Endothelial cell of umbilical vein (primary cell): ENCODE results near the gene VSTM2B. TPM values are rescaled to one million over a fixed set of nuclear protein-coding genes. Genes with fewer than 3 reads are reported as not detected.

Source experiments
- BruUV-seq: library from RNA; stranded (reverse); fragments of 400-500 nt; replicated peaks from 2 replicates; lab custom pipeline; 2021; lab: Mats Ljungman, UMichigan
- CTCF ChIA-PET: fragments of 300-600, 350-600 bp; sonication (Branson Sonifier 250); formaldehyde crosslinking; loops from one replicate; lab custom pipeline; 2021; ENCODE audit warnings: antibody characterized with exemption, inconsistent platforms; lab: Charles Lee
- POLR2A ChIA-PET: fragments of 300-600, 350-600 bp; sonication (Branson Sonifier 250); formaldehyde crosslinking; loops from one replicate; lab custom pipeline; 2021; ENCODE audit warnings: antibody characterized with exemption, inconsistent platforms; lab: Charles Lee
- DNase-seq: peaks from one replicate; pipeline ENCODE4 v3.0.0-alpha.2; 2011; ENCODE audit warnings: low read depth, low spot score
- FAIRE-seq: peaks from 2 replicates; lab custom pipeline; 2011; peaks lifted over from hg19 to GRCh38; lab: Jason Lieb, UNC
- H2AFZ ChIP-seq: 2 replicates; pipeline ENCODE4 v1.6.0; 2012; ENCODE audit warnings: low read depth, low read length, control low read depth, inconsistent platforms
- H3K27ac ChIP-seq: 2 replicates; pipeline ENCODE4 v1.5.1; 2011; ENCODE audit warnings: low read depth, mild to moderate bottlenecking, control low read depth, low read length, moderate library complexity; ENCODE audit not compliant: insufficient read depth
- H3K27me3 ChIP-seq, 2 experiments: 2 replicates each; pipeline versions ENCODE4 v1.6.0 to v1.6.1; 2011; ENCODE audit warnings: low read length in 2 of 2, mixed read lengths in 1 of 2; ENCODE audit not compliant: control insufficient read depth in 2 of 2, insufficient read depth in 2 of 2
- H3K36me3 ChIP-seq, 2 experiments: 2 replicates in 1 of 2; 3 replicates in 1 of 2; pipeline ENCODE4 v1.5.1; 2011; ENCODE audit warnings: low read length in 2 of 2, mild to moderate bottlenecking in 1 of 2, moderate library complexity in 1 of 2; ENCODE audit not compliant: control insufficient read depth in 2 of 2, insufficient read depth in 2 of 2; ENCODE audit errors: extremely low read depth in 1 of 2
- H3K4me1 ChIP-seq: 3 replicates; pipeline ENCODE4 v1.5.1; 2011; ENCODE audit warnings: mild to moderate bottlenecking, low read length; ENCODE audit not compliant: control insufficient read depth, insufficient read depth; ENCODE audit errors: extremely low read depth
- H3K4me2 ChIP-seq: 2 replicates; pipeline ENCODE4 v1.6.1; 2011; ENCODE audit warnings: low read length, control low read depth, mixed read lengths; ENCODE audit not compliant: insufficient read depth
- H3K4me3 ChIP-seq, 3 experiments: fragments of 200-600 bp in 1 of 3; sonication (generic), shearing (Covaris generic) in 1 of 3; replicated peaks in 1 of 3; 2 replicates each; pipeline ENCODE4 v1.5.1; 2011 to 2016; ENCODE audit warnings: control low read depth in 3 of 3, low read length in 3 of 3, mild to moderate bottlenecking in 2 of 3, inconsistent platforms in 1 of 3, low read depth in 1 of 3, moderate library complexity in 1 of 3; ENCODE audit not compliant: insufficient read depth in 1 of 3
- H3K79me2 ChIP-seq: 2 replicates; pipeline ENCODE4 v1.6.0; 2012; ENCODE audit warnings: low read length, inconsistent platforms; ENCODE audit not compliant: control insufficient read depth, insufficient read depth
- H3K9ac ChIP-seq: replicated peaks from 2 replicates; pipeline ENCODE3; 2011; ENCODE audit warnings: low read length, control low read depth; ENCODE audit not compliant: insufficient read depth; ENCODE audit errors: extremely low read depth
- H3K9me1 ChIP-seq: replicated peaks from 3 replicates; pipeline ENCODE4 v1.6.0; 2011; ENCODE audit warnings: mild to moderate bottlenecking, low read length; ENCODE audit not compliant: control insufficient read depth, insufficient read depth; ENCODE audit errors: extremely low read depth
- H3K9me3 ChIP-seq: replicated peaks from 2 replicates; pipeline ENCODE4 v1.5.1; 2012; ENCODE audit warnings: low read length, inconsistent platforms; ENCODE audit not compliant: control insufficient read depth, insufficient read depth
- H4K20me1 ChIP-seq: replicated peaks from 2 replicates; pipeline ENCODE3; 2011; ENCODE audit warnings: mild to moderate bottlenecking, low read length; ENCODE audit not compliant: control insufficient read depth, insufficient read depth; ENCODE audit errors: extremely low read depth
- CTCF ChIP-seq, 2 donors: IDR thresholded peaks; 1 replicate in 1 of 2; 2 replicates in 1 of 2; pipeline ENCODE4 v1.5.1; 2011; ENCODE audit warnings: low read length in 2 of 2, mild to moderate bottlenecking in 2 of 2, moderate library complexity in 2 of 2, control low read depth in 1 of 2, inconsistent platforms in 1 of 2, low read depth in 1 of 2; ENCODE audit not compliant: insufficient read depth in 1 of 2; ENCODE audit errors: extremely low read depth in 1 of 2
- EZH2 ChIP-seq: IDR thresholded peaks from 2 replicates; pipeline ENCODE4 v1.6.1; 2012; ENCODE audit warnings: borderline replicate concordance, low read depth, mild to moderate bottlenecking, moderate library complexity, low read length, inconsistent platforms; ENCODE audit not compliant: severe bottlenecking
- FOS ChIP-seq: IDR thresholded peaks from 2 replicates; pipeline ENCODE4 v1.6.1; 2011; ENCODE audit warnings: mild to moderate bottlenecking, low read length, moderate library complexity, borderline replicate concordance; ENCODE audit not compliant: insufficient read depth
- GATA2 ChIP-seq: IDR thresholded peaks from 2 replicates; pipeline ENCODE4 v1.7.0; 2011; ENCODE audit warnings: low read depth, mild to moderate bottlenecking, moderate library complexity, mixed read lengths, low read length; ENCODE audit not compliant: insufficient read length, insufficient read depth
- JUN ChIP-seq: IDR thresholded peaks from 2 replicates; pipeline ENCODE4 v1.6.1; 2011; ENCODE audit warnings: borderline replicate concordance, low read depth; ENCODE audit not compliant: insufficient read length, insufficient read depth
- MYC ChIP-seq: IDR thresholded peaks from one replicate; pipeline ENCODE4 v1.6.1; 2011; ENCODE audit warnings: mild to moderate bottlenecking, low read depth, low read length
- POLR2A ChIP-seq: IDR thresholded peaks from 2 replicates; pipeline ENCODE4 v1.6.1; 2012; ENCODE audit warnings: low read depth, mild to moderate bottlenecking, control low read depth, low read length
- POLR2AphosphoS5 ChIP-seq: IDR thresholded peaks from 2 replicates; pipeline ENCODE4 v1.6.1; 2012; ENCODE audit warnings: low read depth, mild to moderate bottlenecking, control low read depth, low read length, moderate library complexity; ENCODE audit not compliant: insufficient read depth
- dilution Hi-C: fragments of 300-500 bp; cut with MboI; formaldehyde crosslinking; loops from one replicate; pipeline ENCODE4 v1.15.0; 2019; ENCODE audit warnings: low sequenced_read_pairs; ENCODE audit not compliant: extremely low pct_ligation_motif_present
- intact Hi-C: fragments of 100-400 bp; cut with micrococcal nuclease; formaldehyde crosslinking; loops from one replicate; pipeline ENCODE4 v1.10.0; 2022
- polyA plus RNA-seq, 4 experiments: library from polyadenylated mRNA; depleted of rRNA in 3 of 4; stranded (reverse) in 3 of 4; unstranded in 1 of 4; fragments of >200 nt; gene quantifications; 2 replicates each; pipeline versions ENCODE4 v1.2.1 to v1.2.3, GENCODE V29; 2011 to 2012; ENCODE audit warnings: missing spikeins in 1 of 4
- total RNA-seq: library from RNA; stranded (reverse); gene quantifications from 2 replicates; pipeline ENCODE4 v1.2.3, GENCODE V29; 2021
- TF ChIP-seq, protein P1 (sequence below): IDR thresholded peaks from 2 replicates; pipeline ENCODE4 v1.6.1; 2011; ENCODE audit not compliant: insufficient read depth, insufficient read length

Gene VSTM2B
- total and polyA plus RNA-seq, 2 donors (not counting 3 experiments of a cell fraction or from before 2014, with no cell fraction given), result not detected

- no peaks in the 10 kb centered on the region for H3K9me1 ChIP-seq
- intact Hi-C loops, result no loop called here
- DNase-seq (no peak), FAIRE-seq (no peak)
- BruUV-seq, result no TSS peak
- dilution Hi-C loops, result no loop called here
- no peaks in the 10 kb centered on the region for H3K27me3 ChIP-seq
- H3K27ac ChIP-seq, result no peak overlapping the region
- H3K4me2 ChIP-seq, result no peak overlapping the region
- H3K36me3 ChIP-seq, result no peaks in the 10 kb centered on the region
- TF ChIP-seq FOS, result no peak
- TF ChIP-seq CTCF (IDR thresholded peaks at IDR 0.05; ENCODE audit: extremely low read depth in 1 of 2, insufficient read depth in 1 of 2, low read depth in 1 of 2, low read length in 2 of 2), result no peak
- TF ChIP-seq EZH2, result no peak
- no peak for TF ChIP-seq POLR2A
- TF ChIP-seq JUN, result no peak
- TF ChIP-seq, protein P1, sequence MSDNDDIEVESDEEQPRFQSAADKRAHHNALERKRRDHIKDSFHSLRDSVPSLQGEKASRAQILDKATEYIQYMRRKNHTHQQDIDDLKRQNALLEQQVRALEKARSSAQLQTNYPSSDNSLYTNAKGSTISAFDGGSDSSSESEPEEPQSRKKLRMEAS, result no peak
- TF ChIP-seq MYC, result no peak
- TF ChIP-seq GATA2, result no peak
- no peak for TF ChIP-seq POLR2AphosphoS5
- POLR2A ChIA-PET, result no interaction called here
- no peak overlapping the region for H3K9ac ChIP-seq
- no peaks in the 10 kb centered on the region for H4K20me1 ChIP-seq
- H3K79me2 ChIP-seq, result no peaks in the 10 kb centered on the region
- H2AFZ ChIP-seq, result no peak overlapping the region
- H3K4me3 ChIP-seq, result no peak overlapping the region
- H3K9me3 ChIP-seq, result no peaks in the 10 kb centered on the region
- H3K4me1 ChIP-seq, result no peaks in the 10 kb centered on the region
- CTCF ChIA-PET, result no interaction called here
Observed at GRCh38 chr19:29586401-29586800, 60.6 kb downstream of the VSTM2B start.
